HG03097 (cell line): ENCODE measurements around the gene TBCCD1.

Experiments used
- ATAC-seq: cut with Tn5 transposase; IDR thresholded peaks from one replicate; pipeline ENCODE4 v1.9.1; 2021; ENCODE audit not compliant: unreplicated experiment, low FRiP score

Gene TBCCD1

GRCh38 chr3:186567072-186567921, at the start of gene TBCCD1:
TBCCD1 (minus strand) TSS chr3:186567339; CDS start chr3:186564329, 3,010 bp downstream.
- peak; percentile 43 for ATAC-seq

GRCh38 chr3:186616299-186616617, 49.1 kb upstream of the TBCCD1 start:
- ATAC-seq = no peak

GRCh38 chr3:186614597-186615483, 47.7 kb upstream of the TBCCD1 start:
- ATAC-seq = no peak

GRCh38 chr3:186614266-186614596, 47.1 kb upstream of the TBCCD1 start:
- ATAC-seq = no peak

GRCh38 chr3:186613637-186614265, 46.6 kb upstream of the TBCCD1 start:
- no peak for ATAC-seq

GRCh38 chr3:186612721-186613636, 45.8 kb upstream of the TBCCD1 start, which contains the start of gene AHSG:
AHSG (plus strand) TSS chr3:186613060; CDS start chr3:186613142, 82 bp downstream.
- ATAC-seq = no peak

- ATAC-seq = no peak
Measured at GRCh38 chr3:186612065-186612464, 44.9 kb upstream of the TBCCD1 start.

- no peak for ATAC-seq
Measured at GRCh38 chr3:186609247-186609868, 42.2 kb upstream of the TBCCD1 start.

- ATAC-seq = no peak
Measured at GRCh38 chr3:186608624-186609215, 41.6 kb upstream of the TBCCD1 start.

- ATAC-seq = no peak
Measured at GRCh38 chr3:186605561-186606545, 38.7 kb upstream of the TBCCD1 start.

GRCh38 chr3:186605078-186605477, 37.9 kb upstream of the TBCCD1 start:
- ATAC-seq = no peak

- ATAC-seq = no peak
Measured at GRCh38 chr3:186603159-186603558, 36.0 kb upstream of the TBCCD1 start.

- no peak for ATAC-seq
Measured at GRCh38 chr3:186600896-186601295, 33.8 kb upstream of the TBCCD1 start.

- ATAC-seq = no peak
Measured at GRCh38 chr3:186599785-186600166, 32.6 kb upstream of the TBCCD1 start.

- ATAC-seq = no peak
Measured at GRCh38 chr3:186599142-186599784, 32.1 kb upstream of the TBCCD1 start.

- no peak for ATAC-seq
Measured at GRCh38 chr3:186598794-186599141, 31.6 kb upstream of the TBCCD1 start.

GRCh38 chr3:186598108-186598784, 31.1 kb upstream of the TBCCD1 start:
- ATAC-seq = no peak
